Sigmoid colon (tissue), 4 donors: Measurements from ENCODE around the gene SLC17A1.

Experiments
- CTCF ChIP-seq, 4 experiments: fragments of 450-650 bp in 3 of 4; fragments of 200-600 bp in 1 of 4; IDR thresholded peaks; one replicate each; pipeline ENCODE4 v1.5.1; 2016 to 2019; ENCODE audit warnings: antibody characterized with exemption in 4 of 4, mild to moderate bottlenecking in 3 of 4, moderate library complexity in 2 of 4
- EP300 ChIP-seq, 4 donors: sonication (generic); formaldehyde crosslinking; IDR thresholded peaks; one replicate each; pipeline ENCODE4 v1.6.1; 2017; ENCODE audit warnings: antibody characterized with exemption in 4 of 4
- POLR2AphosphoS5 ChIP-seq, 4 donors: sonication (generic); formaldehyde crosslinking; IDR thresholded peaks; one replicate each; pipeline ENCODE4 v1.6.1; 2017; ENCODE audit warnings: antibody characterized with exemption in 4 of 4

GRCh38 chr6:25821341-25821740 lies 10.5 kb downstream of the SLC17A1 start:
- TF ChIP-seq CTCF (IDR thresholded peaks at IDR 0.05) = no peak
- TF ChIP-seq POLR2AphosphoS5 (IDR thresholded peaks at IDR 0.05) = no peak
- no peak for TF ChIP-seq EP300 (IDR thresholded peaks at IDR 0.05)
